NK-92 (cell line): ENCODE results near the gene AZU1.
"Not testable (repeated sequence)": the region's sequence is repeated elsewhere in the genome, so short reads cannot be mapped to it uniquely, and the experiment has no call there.

Source experiments
- DNase-seq: peaks from one replicate; lab custom pipeline; 2025; ENCODE audit not compliant: unreplicated experiment; lab: John Stamatoyannopoulos, UW

The AZU1 gene

DNA sequence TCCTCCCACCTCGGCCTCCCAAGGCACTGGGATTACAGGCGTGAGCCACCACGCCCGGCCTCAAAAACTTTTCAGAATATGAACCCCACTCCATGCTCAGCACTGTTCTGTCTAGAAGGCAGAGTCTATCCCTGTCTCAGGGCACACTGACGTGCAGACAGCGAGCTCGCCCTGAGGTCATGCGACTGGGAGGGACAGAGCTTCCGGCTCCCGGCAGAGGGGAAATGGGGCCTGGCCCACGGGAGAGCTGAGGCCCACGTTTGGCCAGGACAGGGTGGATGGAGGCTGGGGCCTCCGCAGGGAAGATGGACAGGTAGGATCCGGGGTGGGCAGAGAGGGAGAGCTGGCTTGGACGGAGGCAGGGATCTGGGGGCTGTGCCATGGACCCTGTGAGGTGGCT, 2.8 kb upstream of the AZU1 start:
- no peak for DNase-seq

DNA sequence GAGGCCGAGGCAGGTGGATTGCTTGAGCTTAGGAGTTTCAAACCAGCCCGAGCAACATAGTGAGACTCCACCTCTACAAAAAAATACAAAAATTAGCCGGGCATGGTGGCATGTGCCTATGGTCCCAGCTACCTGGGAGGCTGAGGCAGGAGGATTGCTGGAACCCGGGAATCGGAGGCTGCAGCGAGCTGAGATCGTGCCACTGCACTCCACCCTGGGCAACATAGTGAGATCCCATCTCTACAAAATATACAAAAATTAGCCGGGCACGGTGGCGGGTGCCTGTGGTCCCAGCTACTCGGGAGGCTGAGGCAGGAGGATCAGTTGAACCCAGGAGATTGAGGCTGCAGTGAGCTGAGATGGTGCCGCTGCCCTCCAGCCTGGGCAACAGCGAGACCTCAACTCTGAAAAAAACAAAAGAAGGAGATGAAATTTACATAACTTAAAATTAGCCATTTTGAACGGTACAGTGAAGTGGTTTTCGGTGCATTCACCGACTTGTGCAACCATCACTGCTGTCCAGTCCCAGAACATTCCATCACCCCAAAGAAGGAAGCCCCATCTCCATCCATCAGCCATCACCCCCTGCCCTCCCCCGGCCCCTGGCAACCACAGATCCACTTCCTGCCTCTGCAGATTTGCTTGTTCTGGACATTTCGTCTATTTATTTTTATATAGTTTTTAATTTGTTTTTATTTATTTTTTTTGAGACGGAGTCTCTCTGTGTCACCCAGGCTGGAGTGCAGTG, 1.6 kb upstream of the AZU1 start:
- DNase-seq = no peak

DNA sequence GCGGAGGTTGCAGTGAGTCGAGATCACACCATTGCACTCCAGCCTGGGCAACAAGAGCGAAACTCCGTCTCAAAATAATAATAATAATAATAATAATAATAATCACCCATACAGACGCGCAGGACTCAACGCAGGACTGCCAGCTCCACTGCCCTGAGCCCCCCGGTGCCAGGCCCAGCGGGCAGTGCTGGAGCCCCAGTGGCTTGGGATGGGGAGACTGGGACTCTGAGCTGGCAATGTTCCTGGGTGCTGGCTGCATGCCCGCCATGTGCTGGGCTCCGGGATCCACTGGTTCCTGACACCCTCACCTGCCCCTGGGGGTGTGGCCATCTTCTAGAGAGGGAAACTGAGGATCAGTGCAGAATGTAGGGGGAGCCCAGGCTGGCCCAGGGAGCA, 325 bp upstream of the AZU1 start:
- DNase-seq = no peak

DNA sequence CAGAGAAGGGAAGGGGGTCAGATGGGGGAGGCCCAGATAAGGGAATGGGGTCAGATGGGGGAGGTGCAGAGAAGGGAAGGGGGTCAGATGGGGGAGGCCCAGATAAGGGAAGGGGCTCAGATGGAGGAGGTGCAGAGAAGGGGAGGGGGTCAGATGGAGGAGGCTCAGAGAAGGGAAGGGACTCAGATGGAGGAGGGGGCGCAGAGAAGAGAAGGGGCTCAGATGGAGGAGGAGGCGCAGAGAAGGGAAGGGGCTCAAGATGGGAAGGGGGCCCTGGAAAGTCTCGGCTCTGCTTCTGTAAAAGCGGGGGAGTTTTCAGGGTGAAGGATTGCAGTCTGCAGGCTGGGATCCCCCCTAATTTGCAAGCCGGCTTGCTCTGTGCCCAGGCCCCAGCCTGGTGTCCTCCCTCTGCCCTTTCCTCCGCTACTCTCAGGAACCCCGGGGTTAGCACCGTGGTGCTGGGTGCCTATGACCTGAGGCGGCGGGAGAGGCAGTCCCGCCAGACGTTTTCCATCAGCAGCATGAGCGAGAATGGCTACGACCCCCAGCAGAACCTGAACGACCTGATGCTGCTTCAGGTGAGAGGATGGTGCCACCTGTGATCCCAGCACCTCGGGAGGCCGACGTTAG, 1.6 kb downstream of the AZU1 start:
- DNase-seq = no peak

DNA sequence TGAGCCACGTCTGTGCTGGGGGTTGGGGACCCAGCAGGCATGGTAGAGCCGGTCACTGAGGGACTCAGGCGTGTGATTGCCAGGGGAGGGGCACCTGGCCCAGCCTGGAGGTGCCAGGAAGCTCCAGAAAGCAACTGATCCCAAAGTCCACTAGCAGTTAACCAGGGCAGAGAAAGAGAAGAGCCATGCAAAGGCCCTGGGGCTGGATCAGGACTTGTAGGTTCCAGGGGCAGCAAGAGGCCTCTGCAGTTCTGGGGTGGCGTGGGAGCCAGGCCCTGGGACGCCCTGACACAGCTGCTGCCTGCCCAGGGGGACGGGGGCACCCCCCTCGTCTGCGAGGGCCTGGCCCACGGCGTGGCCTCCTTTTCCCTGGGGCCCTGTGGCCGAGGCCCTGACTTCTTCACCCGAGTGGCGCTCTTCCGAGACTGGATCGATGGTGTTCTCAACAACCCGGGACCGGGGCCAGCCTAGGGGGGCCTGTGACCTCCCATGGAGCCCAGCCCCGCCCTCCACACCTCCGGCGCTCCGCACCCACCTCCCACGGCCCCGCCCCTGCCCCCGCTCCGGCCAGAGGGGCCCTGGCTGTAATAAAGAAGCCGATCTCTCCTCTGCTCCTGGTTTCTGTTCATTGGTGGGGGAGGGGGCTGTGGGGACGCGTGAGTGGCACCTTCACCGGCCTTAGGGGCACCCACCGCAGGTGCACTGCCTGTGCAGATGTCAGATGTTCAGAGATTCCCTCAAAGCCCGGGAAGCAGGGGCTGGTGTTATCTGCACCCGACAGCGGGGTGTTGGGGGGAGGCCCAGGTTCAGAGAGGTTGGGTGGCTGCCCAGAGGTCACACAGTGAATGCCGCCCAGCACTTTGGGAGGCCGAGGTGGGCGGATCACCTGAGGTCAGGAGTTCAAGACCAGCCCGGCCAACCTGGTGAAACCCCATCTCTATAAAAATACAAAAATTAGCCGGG, 4.1 kb downstream of the AZU1 start:
- DNase-seq = no peak

DNA sequence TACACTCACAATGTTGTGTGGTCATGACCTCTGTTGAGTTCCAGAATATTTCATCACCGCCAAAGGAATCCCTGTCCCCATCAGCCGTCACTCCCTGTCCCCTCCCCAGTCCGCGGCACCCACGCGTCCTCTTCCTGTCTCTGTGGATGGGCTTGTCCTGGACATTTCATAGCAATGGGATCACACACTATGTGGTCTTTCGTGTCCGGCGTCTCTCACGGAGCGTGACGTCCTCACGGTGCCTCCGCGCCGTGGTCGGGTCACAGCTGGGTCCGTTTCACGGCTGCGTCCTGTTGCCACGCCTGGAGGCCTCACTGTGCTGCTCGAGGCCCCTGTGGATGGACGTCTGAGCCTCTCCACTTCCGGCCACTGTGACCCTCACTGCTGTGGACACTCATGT, 6.6 kb downstream of the AZU1 start:
- DNase-seq = no peak

DNA sequence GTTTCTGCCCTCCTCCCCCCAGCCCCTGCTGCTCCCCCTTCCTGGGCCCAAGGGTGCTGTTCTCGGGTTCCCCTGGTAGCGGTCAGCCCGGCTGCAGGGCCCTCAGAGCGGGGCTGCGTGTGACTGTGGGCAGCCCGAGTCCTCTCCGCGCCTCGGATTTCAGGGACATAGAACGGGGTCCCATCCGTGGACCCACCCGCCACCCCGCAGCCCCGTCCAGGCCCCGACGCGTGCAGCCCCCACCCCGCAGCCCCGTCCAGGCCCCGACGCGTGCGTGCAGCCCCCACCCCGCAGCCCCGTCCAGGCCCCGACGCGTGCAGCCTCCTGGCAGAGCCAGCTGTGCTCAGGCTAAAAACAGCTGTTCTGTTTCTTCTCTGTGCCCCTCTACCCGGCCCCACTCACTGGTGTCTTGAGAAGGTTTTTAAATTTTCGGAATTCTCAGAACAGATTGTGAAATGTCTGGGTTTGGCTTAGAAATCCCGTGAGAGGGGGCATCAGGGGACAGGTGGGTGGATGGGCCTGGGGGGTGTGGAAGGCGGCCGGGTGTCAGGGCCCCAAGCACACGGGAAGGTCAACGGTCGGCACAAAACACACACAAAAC, 7.7 kb downstream of the AZU1 start:
- DNase-seq = no peak

DNA sequence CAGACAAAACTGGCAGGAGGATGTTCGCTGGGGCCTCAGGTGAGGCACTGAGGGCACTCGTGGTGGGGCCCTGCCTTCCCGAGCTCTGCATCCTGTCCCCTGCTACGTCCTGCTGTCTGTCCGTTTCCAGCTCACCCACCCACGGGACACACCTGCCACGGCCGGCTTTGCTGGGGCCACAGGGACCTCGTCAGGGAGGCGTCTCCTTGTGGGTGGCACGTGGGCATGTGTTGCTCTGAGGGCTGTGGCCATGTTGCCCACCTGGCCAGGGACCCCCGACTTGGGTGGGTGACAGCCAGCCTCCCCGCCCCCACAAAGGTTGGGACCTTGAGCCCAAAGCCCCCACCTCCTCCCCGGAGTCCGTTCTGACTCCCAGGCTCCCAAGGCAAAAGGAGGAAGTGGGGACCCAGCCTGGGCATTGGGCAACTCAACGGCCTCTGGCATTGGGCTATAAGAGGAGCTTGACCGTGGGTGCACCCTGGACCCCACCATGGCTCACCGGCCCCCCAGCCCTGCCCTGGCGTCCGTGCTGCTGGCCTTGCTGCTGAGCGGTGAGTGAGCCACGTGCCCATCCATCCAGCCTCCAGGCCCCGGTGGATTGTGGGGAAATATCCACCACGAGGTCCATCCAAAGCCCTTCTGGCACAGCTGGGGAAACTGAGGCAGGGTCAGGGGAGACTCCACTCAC, 13.0 kb downstream of the AZU1 start, which contains the start of gene PRTN3:
Gene PRTN3, plus strand, starts transcription at position 481 of the 688 bp plus-strand sequence. Its CDS starts 10 bp downstream, at position 491.
- no peak for DNase-seq

DNA sequence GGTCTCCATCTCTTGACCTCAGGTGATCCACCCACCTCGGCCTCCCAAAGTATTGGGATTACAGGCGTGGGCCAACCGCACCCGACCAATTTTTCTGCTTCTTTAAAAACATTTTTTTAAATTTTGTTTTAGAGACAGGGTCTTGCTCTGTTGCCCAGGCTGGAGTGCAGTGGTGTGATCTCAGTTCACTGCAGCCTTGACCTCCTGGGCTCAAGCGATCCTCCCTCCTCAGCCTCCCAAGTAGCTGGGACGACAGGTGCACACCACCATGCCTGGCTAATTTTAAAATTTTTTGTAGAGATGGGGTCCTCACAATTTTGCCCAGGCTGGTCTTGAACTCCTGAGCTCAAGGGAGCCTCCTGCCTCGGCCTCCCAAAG, 15.2 kb downstream of the AZU1 start:
- not testable (repeated sequence) for DNase-seq

DNA sequence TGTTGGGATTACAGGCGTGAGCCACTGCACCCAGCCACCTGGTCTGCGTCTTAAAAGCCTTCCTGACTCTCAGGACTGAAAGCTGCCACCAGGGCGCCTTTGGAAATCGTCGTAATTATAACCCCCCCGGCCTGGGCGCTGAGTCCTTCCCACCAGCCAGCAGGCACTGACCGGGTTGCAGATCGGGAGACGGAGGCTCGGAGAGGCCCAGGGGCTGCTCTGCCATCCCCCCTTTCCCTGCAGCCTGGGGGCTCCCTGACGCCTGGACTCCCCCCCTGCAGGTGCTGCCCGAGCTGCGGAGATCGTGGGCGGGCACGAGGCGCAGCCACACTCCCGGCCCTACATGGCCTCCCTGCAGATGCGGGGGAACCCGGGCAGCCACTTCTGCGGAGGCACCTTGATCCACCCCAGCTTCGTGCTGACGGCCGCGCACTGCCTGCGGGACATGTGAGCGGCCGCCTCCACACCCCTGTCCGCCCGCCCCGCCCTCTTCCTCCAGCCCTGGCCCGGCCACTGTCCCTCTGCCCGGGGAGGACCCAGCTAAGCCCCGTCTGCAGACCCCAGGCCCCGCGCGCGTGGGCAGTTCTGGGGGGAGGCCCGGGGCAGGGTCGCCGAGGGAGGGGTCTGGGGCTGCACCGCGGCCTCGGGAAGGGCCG, 15.7 kb downstream of the AZU1 start:
- DNase-seq = no peak

DNA sequence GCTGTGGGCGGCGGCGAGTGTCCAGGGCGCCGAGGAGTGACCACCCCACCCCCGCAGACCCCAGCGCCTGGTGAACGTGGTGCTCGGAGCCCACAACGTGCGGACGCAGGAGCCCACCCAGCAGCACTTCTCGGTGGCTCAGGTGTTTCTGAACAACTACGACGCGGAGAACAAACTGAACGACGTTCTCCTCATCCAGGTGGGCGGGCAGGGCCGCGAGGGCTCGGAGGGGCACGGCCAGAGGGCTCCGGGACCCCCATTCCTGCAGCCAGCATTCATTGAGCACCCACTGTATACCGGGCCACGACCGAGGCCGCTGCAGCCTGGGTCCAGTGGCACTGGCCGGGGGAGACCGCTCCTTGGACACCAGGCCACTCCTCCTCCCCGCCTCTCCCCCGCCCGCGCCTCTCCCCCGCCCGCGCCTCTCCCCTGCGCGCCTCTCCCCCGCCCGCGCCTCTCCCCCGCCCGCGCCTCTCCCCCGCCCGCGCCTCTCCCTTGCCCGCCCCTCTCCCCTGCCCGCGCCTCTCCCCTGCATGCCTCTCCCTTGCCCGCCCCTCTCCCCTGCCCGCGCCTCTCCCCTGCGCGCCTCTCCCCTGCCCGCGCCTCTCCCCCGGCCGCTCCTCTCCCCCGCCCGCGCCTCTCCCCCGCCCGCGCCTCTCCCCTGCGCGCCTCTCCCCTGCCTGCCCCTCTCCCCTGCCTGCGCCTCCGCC, 16.4 kb downstream of the AZU1 start:
- DNase-seq = no peak

DNA sequence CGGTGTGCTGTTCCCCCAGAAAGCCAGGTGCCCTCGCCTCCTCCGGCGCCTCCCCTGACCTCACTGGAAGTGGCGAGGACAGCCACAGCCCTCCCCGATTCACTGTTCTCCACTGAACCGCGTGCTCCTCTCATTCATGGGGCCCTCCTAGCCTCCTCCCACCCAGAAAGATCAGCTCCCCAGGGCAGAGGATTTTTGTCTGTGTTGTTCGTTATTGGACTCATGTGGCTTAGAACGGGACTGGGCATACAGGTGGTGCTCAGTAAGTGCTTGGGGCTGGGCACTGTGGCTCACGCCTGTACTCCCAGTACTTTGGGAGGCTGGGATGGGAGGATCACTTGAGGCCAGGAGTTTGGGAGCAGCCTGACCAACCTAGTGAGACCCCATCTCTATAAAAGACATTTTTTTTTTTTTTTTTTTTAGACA, 16.9 kb downstream of the AZU1 start:
- no peak for DNase-seq

DNA sequence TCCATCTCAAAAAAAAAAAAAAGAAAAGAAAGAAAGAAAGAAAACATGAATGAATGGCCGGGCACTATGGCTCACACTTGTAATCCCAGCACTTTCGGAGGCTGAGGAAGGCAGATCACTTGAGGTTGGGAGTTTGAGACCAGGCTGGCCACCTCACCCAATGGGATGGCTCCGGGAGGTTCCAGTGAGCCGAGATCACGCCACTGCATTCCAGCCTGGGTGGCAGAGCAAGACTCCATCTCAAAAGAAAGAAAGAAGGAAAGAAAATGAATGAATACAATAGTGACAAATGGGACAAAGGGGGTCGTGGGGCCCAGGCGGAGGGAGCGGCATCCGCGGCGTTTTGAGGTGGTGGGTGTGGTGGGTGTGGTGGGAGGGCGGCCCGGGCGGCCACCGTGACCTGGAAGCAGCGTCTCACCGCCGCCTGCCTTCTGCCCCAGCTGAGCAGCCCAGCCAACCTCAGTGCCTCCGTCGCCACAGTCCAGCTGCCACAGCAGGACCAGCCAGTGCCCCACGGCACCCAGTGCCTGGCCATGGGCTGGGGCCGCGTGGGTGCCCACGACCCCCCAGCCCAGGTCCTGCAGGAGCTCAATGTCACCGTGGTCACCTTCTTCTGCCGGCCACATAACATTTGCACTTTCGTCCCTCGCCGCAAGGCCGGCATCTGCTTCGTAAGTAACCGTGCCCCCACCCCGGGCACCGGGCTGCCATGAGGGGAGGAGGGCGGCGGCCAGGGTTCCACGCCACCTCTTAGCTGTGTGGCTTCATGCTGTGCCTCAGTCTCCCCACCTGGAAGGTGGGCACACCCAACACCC, 18.3 kb downstream of the AZU1 start:
- DNase-seq = no peak

DNA sequence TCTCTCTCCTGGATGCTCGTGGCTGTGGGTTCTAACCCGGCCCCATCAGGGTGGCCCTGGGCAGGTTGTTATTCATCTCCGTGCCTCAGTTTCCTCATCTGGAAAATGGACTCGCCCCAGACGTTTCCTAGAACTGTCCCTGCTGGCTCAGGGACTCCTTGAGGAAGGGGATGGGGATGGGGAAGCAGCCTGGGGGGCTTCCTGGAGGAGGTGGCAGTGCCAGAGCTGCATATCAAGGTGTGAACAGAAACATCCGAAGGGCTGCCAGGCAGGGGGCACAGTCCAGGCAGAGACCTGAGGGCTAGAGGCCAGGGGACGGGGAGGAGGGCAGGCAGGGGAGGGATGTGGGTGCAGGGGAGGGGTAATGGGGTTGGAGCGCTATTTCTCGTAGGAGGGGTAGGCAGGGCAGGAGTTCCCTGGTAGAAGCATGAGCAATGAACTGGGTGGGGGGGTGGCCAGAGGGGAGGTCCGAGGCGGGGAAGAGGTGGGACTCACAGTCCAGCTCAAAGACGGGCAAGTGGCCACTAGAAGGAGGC, 20.8 kb downstream of the AZU1 start:
- no peak for DNase-seq

DNA sequence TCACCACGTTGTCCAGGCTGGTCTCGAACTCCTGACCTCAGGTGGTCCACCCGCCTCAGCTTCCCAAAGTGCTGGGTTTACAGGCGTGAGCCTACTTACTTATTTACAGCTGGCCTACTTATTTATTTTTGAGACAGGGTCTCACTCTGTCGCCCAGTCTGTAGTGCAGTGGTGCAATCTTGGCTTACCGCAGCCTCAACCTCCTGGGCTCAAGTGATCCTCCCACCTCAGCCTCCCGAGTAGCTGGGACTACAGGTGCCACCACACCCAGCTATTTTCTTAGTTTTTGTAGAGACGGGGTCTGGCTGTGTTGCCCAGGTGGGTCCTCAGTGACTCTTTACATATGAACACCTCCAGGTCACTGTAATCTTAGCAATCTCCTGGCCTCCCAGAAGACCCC, 21.6 kb downstream of the AZU1 start:
- DNase-seq = not testable (repeated sequence)

DNA sequence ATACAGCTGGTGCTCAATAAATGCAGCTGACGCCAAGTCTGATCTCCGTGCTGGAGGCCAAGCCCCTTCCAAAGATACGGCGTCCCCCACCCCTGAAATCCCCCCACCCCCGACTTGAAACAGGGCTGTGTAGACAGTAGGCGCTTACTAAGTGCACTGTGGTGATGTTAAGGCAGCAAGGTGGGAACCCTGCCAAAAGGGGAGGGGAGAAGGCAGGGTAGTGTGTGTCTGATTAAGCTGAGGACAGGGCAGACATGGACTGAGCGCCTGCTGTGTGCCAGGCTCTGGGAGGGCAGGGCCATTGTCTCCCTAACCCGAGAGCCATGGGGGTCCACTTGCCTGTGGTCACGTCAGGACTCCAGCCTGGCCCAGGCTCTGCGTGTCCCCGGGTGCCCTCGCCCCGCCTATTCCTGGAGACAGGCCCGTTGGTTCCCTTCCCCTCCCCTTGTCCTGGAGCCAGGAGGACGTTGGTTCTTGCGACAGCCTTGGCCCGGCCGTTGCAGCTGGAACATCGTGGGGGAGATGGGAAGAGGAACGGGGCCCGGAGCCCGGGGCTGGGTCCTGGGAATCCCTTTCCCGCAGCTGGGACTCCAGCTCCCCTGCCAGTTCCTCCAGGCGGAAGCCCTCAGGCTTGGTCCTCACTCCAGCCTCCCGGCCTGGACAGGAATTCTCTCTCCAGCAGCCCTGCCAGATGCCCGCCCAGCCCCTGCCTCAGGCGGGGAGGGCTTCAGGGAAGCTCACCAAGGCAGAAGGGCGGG, 22.8 kb downstream of the AZU1 start:
- DNase-seq = no peak

DNA sequence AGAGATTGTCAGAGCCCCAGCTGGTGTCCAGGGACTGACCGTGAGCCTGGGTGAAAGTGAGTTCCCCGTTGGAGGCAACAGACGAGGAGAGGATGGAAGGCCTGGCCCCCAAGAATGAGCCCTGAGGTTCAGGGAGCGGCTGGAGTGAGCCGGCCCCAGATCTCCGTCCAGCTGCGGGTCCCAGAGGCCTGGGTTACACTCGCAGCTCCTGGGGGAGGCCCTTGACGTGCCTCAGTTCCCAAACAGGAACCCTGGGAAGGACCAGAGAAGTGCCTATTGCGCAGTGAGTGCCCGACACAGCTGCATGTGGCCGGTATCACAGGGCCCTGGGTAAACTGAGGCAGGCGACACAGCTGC, 23.3 kb downstream of the AZU1 start:
- DNase-seq = no peak
